Left forelimb (tissue), 1 donor: ENCODE results near the gene RIF1.

Experiments
- DNase-seq: peaks from one replicate; pipeline ENCODE4 v3.0.0-alpha.2; 2018; ENCODE audit warnings: low spot score

Gene RIF1

DNA sequence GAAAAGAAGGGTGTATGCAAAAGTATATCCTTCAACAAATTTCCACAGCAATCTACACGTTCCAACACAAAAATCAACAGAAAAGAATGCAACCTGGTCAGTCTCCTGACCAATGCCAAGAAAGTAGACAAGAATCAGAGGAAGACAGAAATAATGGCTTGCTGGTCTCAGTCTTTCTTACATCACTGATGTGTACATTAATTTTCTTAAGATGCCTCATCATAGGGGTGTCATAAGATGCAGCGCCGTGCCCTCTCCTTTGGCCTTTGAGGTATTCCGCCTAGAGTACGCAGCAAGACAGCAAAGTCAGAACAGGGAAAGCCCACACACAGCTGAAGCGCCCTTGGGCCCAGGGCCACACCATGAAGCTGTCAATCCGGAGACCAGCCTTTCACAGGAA, 112.9 kb downstream of the RIF1 start:
- no peak for DNase-seq

DNA sequence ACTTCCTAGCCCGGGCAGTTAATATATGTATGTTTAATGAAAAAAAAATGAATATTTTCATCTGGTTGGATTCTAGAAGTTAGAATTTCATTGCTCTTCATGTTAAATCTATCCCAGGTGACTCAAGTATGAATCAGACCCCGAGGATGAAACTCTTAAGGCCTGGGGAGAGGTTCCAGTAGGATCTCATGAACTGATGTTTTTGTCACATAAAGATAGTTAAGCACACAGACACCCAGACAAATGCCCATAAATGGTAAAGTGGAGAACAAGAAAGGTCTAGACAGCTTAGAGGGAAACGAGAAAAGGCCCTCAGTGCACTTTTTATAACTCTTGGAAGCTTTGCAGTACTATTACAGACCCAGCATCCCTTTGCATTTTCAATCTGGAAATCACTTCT, 114.1 kb downstream of the RIF1 start:
- DNase-seq = no peak

DNA sequence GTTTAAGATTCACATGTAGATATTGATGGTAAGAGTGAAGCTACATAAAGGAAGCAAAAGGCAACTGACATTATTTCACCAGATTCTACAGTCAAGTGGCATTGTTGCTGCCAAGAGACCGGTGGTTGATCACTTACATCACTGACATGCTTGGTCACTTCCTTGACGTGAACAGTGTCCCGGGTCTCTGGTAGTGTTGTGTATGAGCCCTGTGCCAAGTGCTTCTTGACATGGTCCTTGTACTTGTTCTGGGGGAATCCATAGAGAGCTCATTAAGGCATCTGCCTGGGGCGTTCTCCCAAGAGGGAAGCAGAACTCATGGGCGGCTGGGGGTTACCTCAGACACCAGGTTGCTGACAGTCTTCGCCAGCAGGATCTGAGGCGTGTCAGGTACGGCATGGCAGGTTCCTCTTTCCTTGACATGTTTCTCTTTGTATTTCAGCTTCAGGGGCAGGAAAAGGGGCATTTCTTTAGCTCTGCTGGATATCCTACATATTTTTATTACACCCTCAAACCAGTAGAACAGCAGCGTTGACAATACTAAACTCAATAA, 116.2 kb downstream of the RIF1 start:
- no peak for DNase-seq

GRCh38 chr2:151526572-151527090, 116.9 kb downstream of the RIF1 start:
- no peak for DNase-seq
